ENCODE measurements around the gene EML5.
A peak's percentile ranks its signal among the peaks of the same experiment; 100 is the strongest.
"Not testable (repeated sequence)": the region's sequence is repeated elsewhere in the genome, so short reads cannot be mapped to it uniquely, and the experiment has no call there.

The EML5 gene

GRCh38 chr14:88802596-88802995 lies 9.8 kb upstream of the EML5 start:
- DNase-seq (ENCODE audit: low spot score) = no peak

- DNase-seq (ENCODE audit: low spot score) = no peak
Measured at GRCh38 chr14:88799522-88799921, 6.8 kb upstream of the EML5 start.

GRCh38 chr14:88798156-88798555 lies 5.4 kb upstream of the EML5 start:
- peak; percentile 10 for DNase-seq (ENCODE audit: low spot score)

GRCh38 chr14:88793259-88793625 lies 489 bp upstream of the EML5 start:
- no peak for DNase-seq (ENCODE audit: low spot score)

- peak; percentile 9 for DNase-seq (ENCODE audit: low spot score)
Measured at GRCh38 chr14:88791629-88792472, 902 bp downstream of the EML5 start.

GRCh38 chr14:88791252-88791621 lies 1.5 kb downstream of the EML5 start:
- no peak for DNase-seq (ENCODE audit: low spot score)

- no peak for DNase-seq (ENCODE audit: low spot score)
Measured at GRCh38 chr14:88790501-88791251, 2.1 kb downstream of the EML5 start.

- DNase-seq (ENCODE audit: low spot score) = not testable (repeated sequence)
Measured at GRCh38 chr14:88789573-88789972, 3.2 kb downstream of the EML5 start.

- no peak for DNase-seq (ENCODE audit: low spot score)
Measured at GRCh38 chr14:88786715-88787114, 6.0 kb downstream of the EML5 start.

- DNase-seq (ENCODE audit: low spot score) = no peak
Measured at GRCh38 chr14:88785911-88786310, 6.8 kb downstream of the EML5 start.

- DNase-seq (ENCODE audit: low spot score) = no peak
Measured at GRCh38 chr14:88775532-88775931, 17.2 kb downstream of the EML5 start.

GRCh38 chr14:88770736-88771135 lies 22.0 kb downstream of the EML5 start:
- no peak for DNase-seq (ENCODE audit: low spot score)

- no peak for DNase-seq (ENCODE audit: low spot score)
Measured at GRCh38 chr14:88765130-88765529, 27.6 kb downstream of the EML5 start.

- DNase-seq (ENCODE audit: low spot score) = no peak
Measured at GRCh38 chr14:88753873-88754272, 38.9 kb downstream of the EML5 start.

GRCh38 chr14:88750945-88751344 lies 41.8 kb downstream of the EML5 start:
- DNase-seq (ENCODE audit: low spot score) = no peak

- DNase-seq (ENCODE audit: low spot score) = no peak
Measured at GRCh38 chr14:88750413-88750812, 42.3 kb downstream of the EML5 start.

GRCh38 chr14:88749139-88749538 lies 43.6 kb downstream of the EML5 start:
- no peak for DNase-seq (ENCODE audit: low spot score)

- no peak for DNase-seq (ENCODE audit: low spot score)
Measured at GRCh38 chr14:88748288-88748687, 44.5 kb downstream of the EML5 start.

- no peak for DNase-seq (ENCODE audit: low spot score)
Measured at GRCh38 chr14:88746052-88746451, 46.7 kb downstream of the EML5 start.

- no peak for DNase-seq (ENCODE audit: low spot score)
Measured at GRCh38 chr14:88737245-88737644, 55.5 kb downstream of the EML5 start.

- no peak for DNase-seq (ENCODE audit: low spot score)
Measured at GRCh38 chr14:88733121-88733520, 59.6 kb downstream of the EML5 start.

GRCh38 chr14:88729159-88729558 lies 63.6 kb downstream of the EML5 start:
- DNase-seq (ENCODE audit: low spot score) = peak; percentile 7

- no peak for DNase-seq (ENCODE audit: low spot score)
Measured at GRCh38 chr14:88727057-88727456, 65.7 kb downstream of the EML5 start.

- no peak for DNase-seq (ENCODE audit: low spot score)
Measured at GRCh38 chr14:88710709-88711108, 82.0 kb downstream of the EML5 start.

Measured in iPS-NIHi11 (cell line).